CD1c-positive myeloid dendritic cell (primary cell): Measurements from ENCODE around the gene PRKCE.

Source experiments
- DNase-seq: peaks from one replicate; pipeline ENCODE4 v3.0.0-alpha.2; 2016; ENCODE audit errors: extremely low spot score

PRKCE gene

GRCh38 chr2:46227674-46228289 lies 576.3 kb downstream of the PRKCE start:
- DNase-seq: no peak

GRCh38 chr2:46229134-46230063 lies 577.9 kb downstream of the PRKCE start:
- DNase-seq: no peak

- DNase-seq: peak; percentile 21
Observed at GRCh38 chr2:46230115-46230571, 578.7 kb downstream of the PRKCE start.

- no peak for DNase-seq
Observed at GRCh38 chr2:46230677-46231425, 579.4 kb downstream of the PRKCE start.

GRCh38 chr2:46231721-46232120 lies 580.2 kb downstream of the PRKCE start:
- no peak for DNase-seq

GRCh38 chr2:46232860-46233259 lies 581.4 kb downstream of the PRKCE start:
- DNase-seq: no peak

GRCh38 chr2:46236006-46236875 lies 584.8 kb downstream of the PRKCE start:
- DNase-seq: no peak

GRCh38 chr2:46236876-46237859 lies 585.7 kb downstream of the PRKCE start:
- no peak for DNase-seq
